Spinal cord (tissue), 10 donors: ENCODE results near the gene KLHL22. TPM values are rescaled to one million over a fixed set of nuclear protein-coding genes. Genes with fewer than 3 reads are reported as not detected.

Experiments used
- DNase-seq, 6 donors: peaks; one replicate each; pipeline versions ENCODE4 v3.0.0 to v3.0.0-alpha.2; 2013 to 2015; ENCODE audit warnings: low spot score in 6 of 6, low read depth in 4 of 6
- H3K27ac ChIP-seq: one replicate; pipeline ENCODE4 v1.5.1; 2013; ENCODE audit warnings: low read depth, low read length, control low read depth
- H3K27me3 ChIP-seq: one replicate; pipeline ENCODE4 v1.6.1; 2013; ENCODE audit warnings: low read length; ENCODE audit not compliant: control insufficient read depth, insufficient read depth
- H3K36me3 ChIP-seq: one replicate; pipeline ENCODE4 v1.6.1; 2013; ENCODE audit warnings: low read length; ENCODE audit not compliant: control insufficient read depth, insufficient read depth
- H3K4me1 ChIP-seq: one replicate; pipeline ENCODE4 v1.6.1; 2013; ENCODE audit warnings: low read length; ENCODE audit not compliant: control insufficient read depth, insufficient read depth
- H3K4me3 ChIP-seq: one replicate; pipeline ENCODE4 v1.5.1; 2013; ENCODE audit warnings: low read depth, low read length, control low read depth
- H3K9me3 ChIP-seq: one replicate; pipeline ENCODE4 v1.6.1; 2013; ENCODE audit warnings: low read length; ENCODE audit not compliant: control insufficient read depth, insufficient read depth
- WGBS: methylation state at CpG from one replicate; pipeline ENCODE4 v1.1.5; 2013; ENCODE audit warnings: missing lambda C conversion rate; ENCODE audit not compliant: insufficient coverage; 5-methylcytosine and 5-hydroxymethylcytosine counted together
- polyA plus RNA-seq, 2 donors: library from polyadenylated mRNA; unstranded; fragments of 120-200 nt; gene quantifications; one replicate each; pipeline ENCODE4 v1.2.1, GENCODE V29; 2013; ENCODE audit not compliant: insufficient read length in 2 of 2
- total RNA-seq, 2 donors: library from RNA; depleted of rRNA in 1 of 2; stranded (reverse); fragments of 120-200 nt in 1 of 2; fragments of >200 nt in 1 of 2; gene quantifications; one replicate each; pipeline versions ENCODE4 v1.2.3 to v1.2.4, GENCODE V29; 2013 to 2014
- donor health status: healthy.

KLHL22 gene
- total and polyA plus RNA-seq, 4 donors = 40.8 to 68.4 (median 52.3) TPM

DNA sequence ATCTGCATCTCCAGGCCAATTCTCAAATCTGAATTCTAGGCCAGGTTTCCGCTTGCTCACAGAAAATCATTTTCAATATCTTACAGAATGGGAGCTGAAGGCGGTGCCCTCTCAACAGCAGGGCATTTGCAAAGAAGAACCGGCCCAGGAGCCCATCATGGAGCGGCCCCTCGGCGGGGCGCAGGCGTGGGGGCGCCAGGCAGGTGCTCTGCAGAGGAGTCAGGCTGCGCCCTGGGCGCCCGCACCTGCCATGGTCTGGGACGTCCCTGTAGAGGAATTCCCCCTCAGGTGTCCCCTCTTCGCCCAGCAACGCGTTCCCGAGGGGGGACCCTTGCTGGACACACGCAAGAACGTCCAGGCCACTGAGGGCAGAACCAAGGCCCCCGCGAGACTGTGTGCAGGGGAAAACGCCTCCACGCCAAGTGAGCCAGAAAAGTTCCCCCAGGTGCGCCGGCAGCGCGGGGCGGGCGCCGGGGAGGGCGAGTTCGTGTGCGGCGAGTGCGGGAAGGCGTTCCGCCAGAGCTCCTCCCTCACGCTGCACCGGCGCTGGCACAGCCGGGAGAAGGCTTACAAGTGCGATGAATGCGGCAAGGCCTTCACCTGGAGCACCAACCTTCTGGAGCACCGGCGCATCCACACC is 90.2 kb downstream of the KLHL22 start:
- Histone ChIP-seq H3K4me3 (no peak overlapping the region), H3K27me3 (no peaks in the 10 kb centered on the region), H3K36me3 (peaks cover 72% of the 10 kb centered on the region), H3K9me3 (no peaks in the 10 kb centered on the region), H3K27ac (no peak overlapping the region), H3K4me1 (no peaks in the 10 kb centered on the region)
- DNase-seq = no peak
- 97% methylated on average over 39 of the region's 45 CpGs for WGBS

DNA sequence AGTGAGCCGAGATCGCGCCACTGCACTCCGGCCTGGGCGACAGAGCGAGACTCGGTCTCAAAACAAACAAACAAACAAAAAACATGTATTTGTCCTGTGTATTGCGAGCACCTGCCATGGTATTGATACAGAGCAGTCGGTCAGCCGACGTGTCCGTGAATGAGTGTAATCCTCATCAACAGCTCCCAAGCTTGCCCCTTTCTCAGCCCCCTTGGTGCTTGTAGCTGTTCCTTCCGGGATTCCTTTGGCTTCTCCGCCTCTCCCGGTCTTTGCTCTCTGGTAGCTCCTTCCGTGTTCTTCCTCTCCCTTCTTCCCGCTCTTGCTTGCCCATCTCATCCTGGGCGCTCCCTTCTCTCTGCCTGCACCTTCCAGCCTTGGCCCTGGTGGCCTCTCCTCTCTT is 90.7 kb downstream of the KLHL22 start:
- H3K27ac ChIP-seq = no peak overlapping the region
- 88% methylated on average over 18 of the region's 18 CpGs for whole genome bisulfite sequencing
- peaks cover 74% of the 10 kb centered on the region for H3K36me3 ChIP-seq
- H3K4me3 ChIP-seq = no peak overlapping the region
- DNase-seq = no peak
- H3K9me3 ChIP-seq = no peaks in the 10 kb centered on the region
- H3K27me3 ChIP-seq = no peaks in the 10 kb centered on the region
- no peaks in the 10 kb centered on the region for H3K4me1 ChIP-seq

GRCh38 chr22:20403779-20404140 is 91.8 kb downstream of the KLHL22 start:
- H3K4me1 ChIP-seq = no peaks in the 10 kb centered on the region
- WGBS = 89% methylated on average over 5 of the region's 6 CpGs
- H3K4me3 ChIP-seq = no peak overlapping the region
- no peak for DNase-seq
- H3K36me3 ChIP-seq = peaks cover 71% of the 10 kb centered on the region
- no peaks in the 10 kb centered on the region for H3K9me3 ChIP-seq
- no peak overlapping the region for H3K27ac ChIP-seq
- no peaks in the 10 kb centered on the region for H3K27me3 ChIP-seq

GRCh38 chr22:20402960-20403778 is 92.4 kb downstream of the KLHL22 start:
- 87% methylated on average over 8 of the region's 9 CpGs for WGBS
- Histone ChIP-seq H3K27me3 (no peaks in the 10 kb centered on the region), H3K9me3 (no peaks in the 10 kb centered on the region), H3K27ac (no peak overlapping the region), H3K4me1 (no peaks in the 10 kb centered on the region), H3K4me3 (no peak overlapping the region), H3K36me3 (peaks cover 71% of the 10 kb centered on the region)
- DNase-seq = no peak

DNA sequence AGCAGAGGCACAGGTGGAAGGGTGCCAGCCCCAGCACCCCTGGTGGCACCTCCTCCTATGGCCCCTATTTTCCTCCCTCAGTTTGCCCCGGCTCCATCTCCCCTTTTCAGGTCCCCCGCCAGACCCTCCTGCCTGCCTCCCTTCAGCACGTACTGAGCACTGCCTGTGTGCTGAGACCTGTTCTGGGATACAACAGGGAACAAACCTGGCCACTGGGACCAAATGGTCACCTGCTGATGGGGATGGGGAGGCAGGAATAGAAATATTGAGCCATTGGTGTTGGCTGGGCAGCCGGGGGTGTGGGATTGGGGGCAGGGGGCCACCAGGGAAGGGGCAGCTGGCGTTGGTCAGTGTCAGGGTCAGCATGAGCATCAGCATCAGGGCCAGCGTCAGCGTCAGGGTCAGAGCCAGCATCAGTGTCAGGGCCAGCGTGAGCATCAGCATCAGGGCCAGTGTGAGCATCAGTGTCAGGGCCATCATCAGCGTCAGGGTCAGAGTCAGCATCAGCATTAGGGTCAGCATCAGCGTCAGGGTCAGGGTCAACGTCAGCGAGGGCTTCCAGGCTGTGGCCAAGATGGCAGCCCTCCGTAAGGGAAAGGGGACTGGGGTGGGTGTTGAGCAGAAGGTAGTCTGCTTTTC is 94.1 kb downstream of the KLHL22 start:
- peaks cover 57% of the 10 kb centered on the region for H3K36me3 ChIP-seq
- 98% methylated on average over 9 of the region's 13 CpGs for WGBS
- H3K9me3 ChIP-seq = no peaks in the 10 kb centered on the region
- peaks cover 5% of the 10 kb centered on the region for H3K4me1 ChIP-seq
- H3K27me3 ChIP-seq = no peaks in the 10 kb centered on the region
- no peak for DNase-seq
- no peak overlapping the region for H3K4me3 ChIP-seq
- H3K27ac ChIP-seq = no peak overlapping the region

GRCh38 chr22:20400606-20401375 is 94.8 kb downstream of the KLHL22 start:
- DNase-seq = no peak

DNA sequence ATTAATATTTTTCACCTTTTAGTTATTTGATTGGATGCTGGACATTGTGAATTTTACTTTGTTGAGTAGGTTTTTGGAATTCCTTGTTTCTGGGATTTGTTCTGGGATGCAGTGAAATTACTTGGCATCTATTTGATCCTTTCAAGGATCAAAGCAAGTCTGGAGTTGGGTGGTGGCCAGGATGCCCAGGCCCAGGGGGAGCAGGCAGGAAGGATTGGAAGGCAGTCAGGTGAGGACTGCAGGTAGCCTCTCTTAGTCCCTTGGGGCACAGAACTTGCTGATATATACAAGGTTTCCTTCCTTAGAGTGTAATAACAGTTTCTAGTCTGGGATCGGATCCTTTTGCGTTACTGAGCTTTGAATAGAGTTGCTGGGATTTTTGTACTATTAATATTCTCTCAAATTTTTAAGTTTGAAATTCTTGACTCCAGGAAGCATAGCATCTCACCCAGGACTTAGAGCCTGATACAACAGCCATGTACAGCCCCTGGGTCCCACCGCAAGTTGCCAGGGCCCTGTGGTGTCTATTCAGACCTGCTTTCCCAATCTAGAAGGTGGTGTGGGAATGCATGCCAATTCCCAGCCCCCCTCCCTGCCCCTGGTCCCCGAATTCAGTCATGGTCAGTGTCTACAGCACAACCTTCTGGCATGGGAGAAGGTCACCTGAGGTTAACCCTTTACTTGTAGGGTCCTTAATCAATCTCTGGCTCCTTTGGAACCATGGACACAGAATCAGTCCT is 95.6 kb downstream of the KLHL22 start:
- peaks cover 14% of the 10 kb centered on the region for H3K4me1 ChIP-seq
- no CpG with 5 or more reads among the region's 4 CpGs for WGBS
- H3K9me3 ChIP-seq = no peaks in the 10 kb centered on the region
- no peak overlapping the region for H3K27ac ChIP-seq
- no peak overlapping the region for H3K4me3 ChIP-seq
- no peak for DNase-seq
- H3K36me3 ChIP-seq = peaks cover 45% of the 10 kb centered on the region
- H3K27me3 ChIP-seq = no peaks in the 10 kb centered on the region

More at GRCh38 chr22:20400606-20401375, 94.8 kb downstream of the KLHL22 start:
- Histone ChIP-seq H3K9me3 (no peaks in the 10 kb centered on the region), H3K4me3 (no peak overlapping the region), H3K27ac (no peak overlapping the region), H3K4me1 (peaks cover 7% of the 10 kb centered on the region), H3K36me3 (peaks cover 50% of the 10 kb centered on the region), H3K27me3 (no peaks in the 10 kb centered on the region)
- WGBS = 91% methylated on average over 11 of the region's 15 CpGs

DNA sequence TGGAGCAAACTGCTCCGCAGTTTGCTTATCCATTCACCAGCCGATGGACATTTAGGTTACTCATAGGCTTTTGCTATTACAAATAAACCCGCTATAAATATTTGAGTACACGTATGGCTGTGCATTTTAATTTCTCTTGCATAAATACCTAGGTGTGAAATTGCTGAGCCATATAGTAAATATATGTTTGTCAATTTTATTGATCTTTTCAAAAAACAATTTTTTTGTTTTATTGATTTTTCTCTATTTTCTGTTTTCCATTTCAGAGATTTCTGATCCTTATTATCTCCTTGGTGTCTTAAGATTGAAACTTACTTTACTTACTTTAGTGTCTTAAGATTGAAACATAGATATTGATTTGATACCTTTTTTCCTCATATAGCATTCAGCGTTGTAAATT is 97.2 kb downstream of the KLHL22 start:
- Histone ChIP-seq H3K4me3 (no peak overlapping the region), H3K27me3 (no peaks in the 10 kb centered on the region)
- no CpG with 5 or more reads among the region's 5 CpGs for WGBS

GRCh38 chr22:20397498-20397897 is 98.1 kb downstream of the KLHL22 start:
- Histone ChIP-seq H3K36me3 (peaks cover 23% of the 10 kb centered on the region), H3K4me3 (no peak overlapping the region), H3K27ac (no peak overlapping the region), H3K4me1 (peaks cover 29% of the 10 kb centered on the region), H3K27me3 (no peaks in the 10 kb centered on the region), H3K9me3 (no peaks in the 10 kb centered on the region)
- no peak for DNase-seq
- 100% methylated on average over 1 of the region's 2 CpGs for WGBS

More for the DNA sequence above, 97.2 kb downstream of the KLHL22 start:
- Histone ChIP-seq H3K36me3 (peaks cover 30% of the 10 kb centered on the region), H3K4me1 (peaks cover 26% of the 10 kb centered on the region), H3K9me3 (no peaks in the 10 kb centered on the region), H3K27ac (no peak overlapping the region)
- DNase-seq = no peak
